ENCODE data around the gene BSG. TPM values are rescaled to one million over a fixed set of nuclear protein-coding genes. Genes with fewer than 3 reads are reported as not detected.

BSG gene
- total and polyA plus RNA-seq, 2 experiments from 2014 or later: 957 to 973 TPM

GRCh38 chr19:625257-625656, 52.9 kb downstream of the BSG start:
- peaks cover 6% of the 10 kb centered on the region; the same call in 2 of the 3 replicates for H3K4me1 Mint-ChIP-seq
- Histone ChIP-seq H2AFZ (no peak overlapping the region), H4K20me1 (replicated peaks; ENCODE audit: insufficient read depth) (peaks cover 5% of the 10 kb centered on the region), H3K9me2 (ENCODE audit: insufficient read depth) (no peaks in the 10 kb centered on the region), H3K4me1 (ENCODE audit: insufficient read depth) (no peaks in the 10 kb centered on the region), H3K27ac (ENCODE audit: low read depth) (no peak overlapping the region), H3K79me2 (replicated peaks; ENCODE audit: insufficient read depth) (peaks cover 22% of the 10 kb centered on the region), H3K4me3 (no peak overlapping the region), H3K36me3 (ENCODE audit: insufficient read depth) (peaks cover 6% of the 10 kb centered on the region; the same call in 1 of the 2 replicates), H3F3A (replicated peaks; ENCODE audit: low read depth) (0 out of 2 replicates have a peak, but pooled peaks cover 10% of the 10 kb centered on the region), H3K27me3 (ENCODE audit: insufficient read depth) (no peaks in the 10 kb centered on the region), H3K4me2 (no peak overlapping the region)
- no peaks in the 10 kb centered on the region for H3K9me3 Mint-ChIP-seq
- no peak overlapping the region for H3K4me3 Mint-ChIP-seq
- TF ChIP-seq POLR2AphosphoS5 (IDR thresholded peaks at IDR 0.05; ENCODE audit: low read depth) (no peak), CTCF (conservative IDR thresholded peaks at IDR 0.05; ENCODE audit: low read depth in 2 of 2) (no peak), NANOG (IDR thresholded peaks at IDR 0.05; ENCODE audit: borderline replicate concordance) (no peak), EZH2phosphoT487 (IDR thresholded peaks at IDR 0.05; ENCODE audit: unreplicated experiment) (no peak), ZNF114 (CRISPR knock-in tag; IDR thresholded peaks at IDR 0.05) (no peak), ZNF462 (CRISPR knock-in tag; IDR thresholded peaks at IDR 0.05) (no peak), EZH2 (IDR thresholded peaks at IDR 0.05; ENCODE audit: low read depth, unreplicated experiment) (no peak), JUNB (IDR thresholded peaks at IDR 0.05; ENCODE audit: unreplicated experiment) (no peak), REST (IDR thresholded peaks at IDR 0.05; ENCODE audit: unreplicated experiment) (no peak), STAT1 (IDR thresholded peaks at IDR 0.05; ENCODE audit: unreplicated experiment) (no peak), ZNF331 (CRISPR knock-in tag; IDR thresholded peaks at IDR 0.05; ENCODE audit: low read depth) (no peak), ETS1 (IDR thresholded peaks at IDR 0.05) (no peak), CREB1 (CRISPR knock-in tag; IDR thresholded peaks at IDR 0.05; ENCODE audit: low read depth) (no peak)
- ATAC-seq (no peak), DNase-seq (ENCODE audit: low spot score) (no peak)
- peaks cover 6% of the 10 kb centered on the region for H3K27me3 Mint-ChIP-seq (ENCODE audit: insufficient read depth, low read depth, poor library complexity)
- peaks cover 56% of the 10 kb centered on the region for H3K36me3 Mint-ChIP-seq (ENCODE audit: low read depth)
- no peak overlapping the region for H3K27ac Mint-ChIP-seq
